Measurements from ENCODE around the gene MDFI. TPM values are rescaled to one million over a fixed set of nuclear protein-coding genes. Genes with fewer than 3 reads are reported as not detected.

MDFI gene
- total RNA-seq, 1 experiment from 2014 or later: 59.1 TPM

GRCh38 chr6:41626022-41626421, 12.2 kb upstream of the MDFI start:
- no peak for DNase-seq (ENCODE audit: unreplicated experiment)
- intact Hi-C loops (cut with micrococcal nuclease): no loop called here
- no peaks in the 10 kb centered on the region for H3K36me3 Mint-ChIP-seq (ENCODE audit: insufficient read depth, unreplicated experiment)
- H3K27ac Mint-ChIP-seq (ENCODE audit: low read depth, unreplicated experiment): peak overlapping the region; percentile 57
- TF ChIP-seq, protein P1, sequence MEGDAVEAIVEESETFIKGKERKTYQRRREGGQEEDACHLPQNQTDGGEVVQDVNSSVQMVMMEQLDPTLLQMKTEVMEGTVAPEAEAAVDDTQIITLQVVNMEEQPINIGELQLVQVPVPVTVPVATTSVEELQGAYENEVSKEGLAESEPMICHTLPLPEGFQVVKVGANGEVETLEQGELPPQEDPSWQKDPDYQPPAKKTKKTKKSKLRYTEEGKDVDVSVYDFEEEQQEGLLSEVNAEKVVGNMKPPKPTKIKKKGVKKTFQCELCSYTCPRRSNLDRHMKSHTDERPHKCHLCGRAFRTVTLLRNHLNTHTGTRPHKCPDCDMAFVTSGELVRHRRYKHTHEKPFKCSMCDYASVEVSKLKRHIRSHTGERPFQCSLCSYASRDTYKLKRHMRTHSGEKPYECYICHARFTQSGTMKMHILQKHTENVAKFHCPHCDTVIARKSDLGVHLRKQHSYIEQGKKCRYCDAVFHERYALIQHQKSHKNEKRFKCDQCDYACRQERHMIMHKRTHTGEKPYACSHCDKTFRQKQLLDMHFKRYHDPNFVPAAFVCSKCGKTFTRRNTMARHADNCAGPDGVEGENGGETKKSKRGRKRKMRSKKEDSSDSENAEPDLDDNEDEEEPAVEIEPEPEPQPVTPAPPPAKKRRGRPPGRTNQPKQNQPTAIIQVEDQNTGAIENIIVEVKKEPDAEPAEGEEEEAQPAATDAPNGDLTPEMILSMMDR (IDR thresholded peaks at IDR 0.05; ENCODE audit: unreplicated experiment): no peak
- H3K4me1 Mint-ChIP-seq (ENCODE audit: insufficient read depth, unreplicated experiment): peaks cover 53% of the 10 kb centered on the region
- no peaks in the 10 kb centered on the region for H3K27me3 Mint-ChIP-seq (ENCODE audit: insufficient read depth, unreplicated experiment)
- no peaks in the 10 kb centered on the region for H3K9me3 Mint-ChIP-seq (ENCODE audit: unreplicated experiment)
- ChIA-PET CTCF (interaction anchor here (1.0 to 2.9 kb wide), 7 partner anchors 10 to 201 kb away, joined by 3 to 14 read pairs (median 4); no protein-coding TSS in a partner anchor), POLR2A (interaction anchor here (0.9 to 3.9 kb wide), 6 partner anchors 11 to 162 kb away, joined by 3 to 42 read pairs (median 6); partner anchors contain the start of genes MDFI and TOMM6)
- BruUV-seq (replicated peaks): no TSS peak
- H3K4me3 Mint-ChIP-seq (ENCODE audit: unreplicated experiment): peak overlapping the region; percentile 29

DNA sequence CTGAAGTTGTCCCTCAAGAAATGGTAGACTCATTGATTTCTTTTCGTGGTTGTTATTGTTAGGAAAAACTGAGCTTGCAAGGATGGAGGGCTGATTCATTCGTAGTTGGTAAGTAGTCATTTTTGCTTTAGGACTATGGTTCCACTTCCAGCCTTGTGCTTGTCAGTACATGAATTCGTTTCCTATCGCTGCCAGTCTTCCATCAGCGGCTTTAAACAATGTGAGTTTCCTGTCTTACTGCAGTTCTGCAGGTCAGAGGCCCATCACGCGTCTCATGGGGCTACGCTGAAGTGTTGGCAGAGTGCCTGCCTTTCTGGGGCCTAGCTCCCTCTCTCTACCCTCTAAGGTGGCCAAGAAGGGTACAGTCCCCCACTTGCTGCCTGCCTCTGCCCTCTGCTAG, 11.4 kb upstream of the MDFI start:
- peak; percentile 84 for DNase-seq (ENCODE audit: unreplicated experiment)

DNA sequence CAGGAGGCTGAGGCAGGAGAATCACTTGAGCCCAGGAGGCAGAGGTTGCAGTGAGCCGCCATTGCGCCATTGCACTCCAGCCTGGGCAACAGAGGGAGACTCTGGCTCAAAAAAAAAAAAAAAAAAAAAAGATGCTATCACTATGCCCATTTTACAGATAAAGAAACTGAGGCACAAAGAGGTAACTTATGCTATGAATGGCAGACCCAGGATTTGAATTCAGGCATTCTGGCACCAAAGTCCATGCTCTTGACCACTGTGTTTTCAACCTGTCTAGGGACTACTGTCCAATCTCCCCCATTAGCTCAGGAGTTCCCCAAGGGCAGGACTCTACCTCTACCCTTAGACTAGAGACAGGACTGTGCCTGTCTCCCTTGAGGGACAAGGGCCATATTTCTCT, 9.1 kb upstream of the MDFI start:
- Mint-ChIP-seq H3K27ac (ENCODE audit: low read depth, unreplicated experiment) (no peak overlapping the region), H3K4me3 (ENCODE audit: unreplicated experiment) (no peak overlapping the region), H3K9me3 (ENCODE audit: unreplicated experiment) (no peaks in the 10 kb centered on the region), H3K4me1 (ENCODE audit: insufficient read depth, unreplicated experiment) (peaks cover 32% of the 10 kb centered on the region), H3K27me3 (ENCODE audit: insufficient read depth, unreplicated experiment) (no peaks in the 10 kb centered on the region), H3K36me3 (ENCODE audit: insufficient read depth, unreplicated experiment) (no peaks in the 10 kb centered on the region)
- intact Hi-C loops (cut with micrococcal nuclease): no loop called here
- TF ChIP-seq, protein P1 (IDR thresholded peaks at IDR 0.05; ENCODE audit: unreplicated experiment): no peak
- CTCF ChIA-PET: interaction anchor here (1.6 kb wide), 1 partner anchor 26 kb away, joined by 7 read pairs; no protein-coding TSS in a partner anchor
- DNase-seq (ENCODE audit: unreplicated experiment): no peak
- no TSS peak for BruUV-seq (replicated peaks)
- POLR2A ChIA-PET: no interaction called here

More for the DNA sequence above, 11.4 kb upstream of the MDFI start:
- ChIA-PET POLR2A (interaction anchor here (0.9 to 3.9 kb wide), 5 partner anchors 10 to 161 kb away, joined by 3 to 42 read pairs (median 8); partner anchors contain the start of genes MDFI and TOMM6), CTCF (interaction anchor here (0.6 to 2.9 kb wide), 6 partner anchors 10 to 157 kb away, joined by 3 to 14 read pairs (median 6); no protein-coding TSS in a partner anchor)
- no peak overlapping the region for H3K4me3 Mint-ChIP-seq (ENCODE audit: unreplicated experiment)
- no peaks in the 10 kb centered on the region for H3K9me3 Mint-ChIP-seq (ENCODE audit: unreplicated experiment)
- BruUV-seq (replicated peaks): no TSS peak
- no peaks in the 10 kb centered on the region for H3K36me3 Mint-ChIP-seq (ENCODE audit: insufficient read depth, unreplicated experiment)
- intact Hi-C loops (cut with micrococcal nuclease): no loop called here
- TF ChIP-seq, protein P1 (IDR thresholded peaks at IDR 0.05; ENCODE audit: unreplicated experiment): no peak
- peak overlapping the region; percentile 57 for H3K27ac Mint-ChIP-seq (ENCODE audit: low read depth, unreplicated experiment)
- H3K27me3 Mint-ChIP-seq (ENCODE audit: insufficient read depth, unreplicated experiment): no peaks in the 10 kb centered on the region
- H3K4me1 Mint-ChIP-seq (ENCODE audit: insufficient read depth, unreplicated experiment): peaks cover 46% of the 10 kb centered on the region

DNA sequence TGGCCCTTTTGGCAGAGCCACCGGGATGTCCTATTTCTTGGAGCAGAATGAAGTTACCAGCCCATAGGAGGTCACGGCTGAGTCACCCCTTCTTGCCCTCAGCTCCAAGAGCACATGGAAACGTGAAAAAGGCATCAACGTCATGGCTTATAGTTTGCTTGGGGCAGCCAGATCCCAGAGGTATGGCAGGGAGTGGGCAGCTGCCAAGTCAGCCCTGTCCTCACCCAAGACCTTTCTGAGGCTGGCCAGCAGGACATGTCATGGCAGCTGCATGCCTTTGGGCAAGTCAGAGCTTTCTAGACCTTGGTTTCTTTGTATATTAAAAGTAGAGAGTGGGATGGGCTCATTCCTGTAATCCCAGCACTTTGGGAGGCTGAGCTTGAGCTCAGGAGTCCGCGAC, 8.2 kb upstream of the MDFI start:
- Mint-ChIP-seq H3K4me1 (ENCODE audit: insufficient read depth, unreplicated experiment) (peaks cover 32% of the 10 kb centered on the region), H3K9me3 (ENCODE audit: unreplicated experiment) (no peaks in the 10 kb centered on the region), H3K36me3 (ENCODE audit: insufficient read depth, unreplicated experiment) (no peaks in the 10 kb centered on the region), H3K27me3 (ENCODE audit: insufficient read depth, unreplicated experiment) (no peaks in the 10 kb centered on the region), H3K4me3 (ENCODE audit: unreplicated experiment) (no peak overlapping the region), H3K27ac (ENCODE audit: low read depth, unreplicated experiment) (no peak overlapping the region)
- POLR2A ChIA-PET: no interaction called here
- BruUV-seq (replicated peaks): no TSS peak
- TF ChIP-seq, protein P1 (IDR thresholded peaks at IDR 0.05; ENCODE audit: unreplicated experiment): no peak
- DNase-seq (ENCODE audit: unreplicated experiment): peak; percentile 75
- intact Hi-C loops (cut with micrococcal nuclease): no loop called here
- CTCF ChIA-PET: interaction anchor here (0.7 to 1.9 kb wide), 3 partner anchors 14 to 55 kb away, joined by 3 to 6 read pairs (median 4); no protein-coding TSS in a partner anchor
